NT2/D1 (cell line): Measurements from ENCODE around the gene LFNG.

Experiments
- SUZ12 ChIP-seq: IDR thresholded peaks from 2 replicates; pipeline ENCODE4 v1.6.1; 2011; ENCODE audit not compliant: insufficient read length, insufficient read depth; ENCODE audit errors: extremely low read depth
- YY1 ChIP-seq: IDR thresholded peaks from 2 replicates; pipeline ENCODE4 v1.6.1; 2011; ENCODE audit not compliant: insufficient read length, insufficient read depth
- ZNF274 ChIP-seq: IDR thresholded peaks from 2 replicates; pipeline ENCODE4 v1.6.1; 2011; ENCODE audit warnings: mild to moderate bottlenecking, low read depth, low read length

DNA sequence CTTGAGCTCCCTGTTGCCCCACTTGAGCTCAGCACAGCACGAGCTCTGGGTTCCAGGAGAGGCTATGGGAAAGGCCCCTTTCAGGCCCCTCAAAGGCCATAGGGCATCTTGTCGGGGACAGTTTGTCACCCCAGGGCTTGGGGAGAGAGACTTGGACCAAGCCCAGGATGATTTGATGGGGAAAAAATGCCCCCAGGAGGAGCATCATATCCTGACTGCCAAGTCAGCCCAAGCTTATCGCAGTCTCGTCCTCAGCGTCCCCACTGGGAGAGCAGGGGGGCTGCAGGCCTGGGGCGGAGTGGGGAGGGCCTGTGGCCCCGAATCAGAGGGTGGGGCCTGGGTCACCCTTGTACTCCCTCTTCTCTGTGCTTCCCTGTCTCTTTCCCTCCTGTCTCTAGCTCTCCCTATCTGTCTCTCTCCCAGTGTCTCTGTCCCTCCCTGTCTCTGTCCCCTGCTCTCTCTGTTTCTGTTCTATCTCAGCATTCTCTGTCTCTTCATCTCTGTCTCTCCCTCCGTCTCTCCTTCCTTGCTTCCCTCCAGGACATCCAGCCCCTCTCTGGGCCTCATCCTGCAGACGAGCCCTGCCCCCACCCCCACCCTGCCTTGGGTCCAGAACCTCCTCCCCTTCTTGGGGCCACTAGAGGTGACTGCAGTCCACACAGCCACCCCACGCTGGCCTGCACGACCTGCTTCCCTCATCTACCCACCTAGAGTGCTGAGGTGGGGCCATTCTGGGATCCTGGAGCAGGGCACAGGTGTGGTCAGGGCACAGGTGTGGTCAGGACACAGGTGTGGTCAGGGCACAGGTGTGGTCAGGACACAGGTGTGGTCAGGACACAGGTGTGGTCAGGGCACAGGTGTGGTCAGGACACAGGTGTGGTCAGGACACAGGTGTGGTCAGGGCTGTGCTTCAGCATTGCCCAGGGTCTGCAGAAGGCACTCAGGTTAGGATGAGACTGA, 26.1 kb upstream of the LFNG start:
- TF ChIP-seq ZNF274 (no peak), YY1 (no peak), SUZ12 (no peak)
